GM12878 (cell line): ENCODE measurements around the gene SEMA4C. TPM values are rescaled to one million over a fixed set of nuclear protein-coding genes. Genes with fewer than 3 reads are reported as not detected.

Source experiments
- ATAC-seq: fragments of 200-7000 bp; cut with Tn5 transposase; 3 replicates; pipeline ENCODE4 v1.9.1; 2020; ENCODE audit warnings: mild to moderate bottlenecking, moderate library complexity
- BruUV-seq: library from RNA; stranded (reverse); fragments of 400-500 nt; replicated peaks from 2 replicates; lab custom pipeline; 2021; lab: Mats Ljungman, UMichigan
- CTCF ChIA-PET: fragments of 300-600 bp; sonication (Branson Sonifier 250); formaldehyde crosslinking; extraction: SDS; loops from one replicate; lab custom pipeline; 2021; ENCODE audit warnings: inconsistent platforms; lab: Yijun Ruan, JAX
- POLR2A ChIA-PET: fragments of 350-600 bp; formaldehyde crosslinking; extraction: SDS; loops from one replicate; lab custom pipeline; 2021; ENCODE audit warnings: inconsistent platforms; lab: Charles Lee
- RAD21 ChIA-PET: fragments of 300-600 bp; sonication (Branson Sonifier 250); formaldehyde crosslinking; loops from one replicate; lab custom pipeline; 2023; ENCODE audit warnings: antibody characterized with exemption; ENCODE audit not compliant: unreplicated experiment; lab: Charles Lee
- SMC1A ChIA-PET: fragments of 300-600 bp; sonication (Branson Sonifier 250); formaldehyde crosslinking; loops from one replicate; lab custom pipeline; 2023; ENCODE audit not compliant: unreplicated experiment, uncharacterized antibody; lab: Charles Lee
- DNase-seq: peaks from one replicate; pipeline ENCODE4 v3.0.0-alpha.2; 2011; ENCODE audit warnings: low read depth, low spot score
- FAIRE-seq: peaks from 3 replicates; lab custom pipeline; 2011; peaks lifted over from hg19 to GRCh38; lab: Jason Lieb, UNC
- H2AFZ ChIP-seq: 2 replicates; pipeline ENCODE4 v1.6.0; 2011; ENCODE audit warnings: low read depth, low read length, control low read depth; ENCODE audit not compliant: control insufficient read depth
- H3K27ac ChIP-seq: 2 replicates; pipeline ENCODE4 v1.5.1; 2011; ENCODE audit warnings: control low read depth; ENCODE audit not compliant: control insufficient read depth, insufficient read depth
- H3K27me3 ChIP-seq, 2 experiments: replicated peaks in 1 of 2; 2 replicates each; pipeline versions ENCODE4 v1.6.0 to v1.6.1; 2011; ENCODE audit warnings: low read length in 1 of 2; ENCODE audit not compliant: control insufficient read depth in 2 of 2, insufficient read depth in 2 of 2
- H3K36me3 ChIP-seq, 2 experiments: 2 replicates each; pipeline ENCODE4 v1.5.1; 2011; ENCODE audit warnings: low read length in 1 of 2; ENCODE audit not compliant: control insufficient read depth in 2 of 2, insufficient read depth in 2 of 2
- H3K4me1 ChIP-seq: 2 replicates; pipeline ENCODE4 v1.6.1; 2011; ENCODE audit warnings: mild to moderate bottlenecking, low read length, moderate library complexity, mixed read lengths; ENCODE audit not compliant: control insufficient read depth, insufficient read depth
- H3K4me2 ChIP-seq: 2 replicates; pipeline ENCODE4 v1.6.0; 2011; ENCODE audit warnings: control low read depth; ENCODE audit not compliant: control insufficient read depth, insufficient read depth
- H3K4me3 ChIP-seq: fragments of 200-600 bp; sonication (generic); 2 replicates; pipeline ENCODE4 v1.5.1; 2016
- H3K79me2 ChIP-seq: 2 replicates; pipeline ENCODE4 v1.6.0; 2011; ENCODE audit warnings: low read length; ENCODE audit not compliant: control insufficient read depth, insufficient read depth
- H3K9ac ChIP-seq: 2 replicates; pipeline ENCODE4 v1.8.0; 2011; ENCODE audit warnings: low read length, control low read depth, mixed read lengths; ENCODE audit not compliant: control insufficient read depth, insufficient read depth
- H3K9me3 ChIP-seq: replicated peaks from 3 replicates; pipeline ENCODE4 v1.5.1; 2011; ENCODE audit warnings: mild to moderate bottlenecking, low read length; ENCODE audit not compliant: control insufficient read depth, insufficient read depth
- H4K20me1 ChIP-seq: 2 replicates; pipeline ENCODE4 v1.6.0; 2011; ENCODE audit not compliant: control insufficient read depth, insufficient read depth
- MEF2B ChIP-seq: fragments of 450-650 bp; IDR thresholded peaks from 2 replicates; pipeline ENCODE4 v1.6.1; 2018; ENCODE audit warnings: mild to moderate bottlenecking, moderate library complexity; ENCODE audit not compliant: partially characterized antibody, poor library complexity, severe bottlenecking
- RUNX3 ChIP-seq: IDR thresholded peaks from 2 replicates; pipeline ENCODE4 v1.6.1; 2012; ENCODE audit warnings: low read length, inconsistent platforms
- TCF3 ChIP-seq: IDR thresholded peaks from 2 replicates; pipeline ENCODE4 v1.6.1; 2012; ENCODE audit warnings: low read depth, mild to moderate bottlenecking, low read length, borderline replicate concordance; ENCODE audit not compliant: insufficient read depth
- WGBS: methylation state at CpG from one replicate; pipeline ENCODE4 v1.1.6; 2016; ENCODE audit warnings: low lambda C conversion rate; ENCODE audit not compliant: insufficient replicate concordance, insufficient coverage; ENCODE audit errors: missing lambda C conversion rate; 5-methylcytosine and 5-hydroxymethylcytosine counted together
- in situ Hi-C: fragments of 300-500 bp; cut with MboI; formaldehyde crosslinking; loops from 9 replicates; pipeline ENCODE4 v1.14.3; 2018; ENCODE audit warnings: mixed read lengths
- intact Hi-C: fragments of 100-400 bp; cut with micrococcal nuclease; formaldehyde crosslinking; loops from one replicate; pipeline ENCODE4 v1.14.2; 2022; ENCODE audit not compliant: unreplicated experiment
- polyA plus RNA-seq, 11 experiments: library from polyadenylated mRNA; depleted of rRNA in 4 of 11; unstranded in 6 of 11; stranded (reverse) in 5 of 11; fragments of >200 nt; fragmentation: Nextera tagmentation in 4 of 11; fragmentation: Illumina TruSeq in 1 of 11; extraction: Ambion mirVana in 4 of 11; extraction: Trizol in 1 of 11; gene quantifications; 1 replicate in 1 of 11; 2 replicates in 10 of 11; pipeline versions ENCODE4 v1.2.1 to v1.2.3, GENCODE V29; 2011 to 2016; ENCODE audit warnings: inconsistent platforms in 2 of 11, missing spikeins in 2 of 11, low read depth in 1 of 11
- total RNA-seq, 4 experiments: library from RNA; depleted of rRNA in 3 of 4; stranded (reverse); fragments of >200 nt in 3 of 4; fragmentation: Illumina TruSeq in 1 of 4; extraction: Trizol in 1 of 4; gene quantifications; 2 replicates each; pipeline versions ENCODE4 v1.2.1 to v1.2.3, GENCODE V29; 2013 to 2021
- TF ChIP-seq, protein P1 (sequence below): IDR thresholded peaks from 2 replicates; pipeline ENCODE4 v1.6.1; 2012; ENCODE audit warnings: low read depth, low read length, improper control_type of control experiment
- TF ChIP-seq, protein P2 (sequence below): fragments of 450-650 bp; IDR thresholded peaks from 2 replicates; pipeline ENCODE4 v1.6.1; 2014; ENCODE audit warnings: mild to moderate bottlenecking

SEMA4C gene
- total and polyA plus RNA-seq, 10 of the 15 experiments (the other 5 are each of a cell fraction or from before 2014, with no cell fraction given), result 0.06 to 21.6 (median 6.8) TPM

DNA sequence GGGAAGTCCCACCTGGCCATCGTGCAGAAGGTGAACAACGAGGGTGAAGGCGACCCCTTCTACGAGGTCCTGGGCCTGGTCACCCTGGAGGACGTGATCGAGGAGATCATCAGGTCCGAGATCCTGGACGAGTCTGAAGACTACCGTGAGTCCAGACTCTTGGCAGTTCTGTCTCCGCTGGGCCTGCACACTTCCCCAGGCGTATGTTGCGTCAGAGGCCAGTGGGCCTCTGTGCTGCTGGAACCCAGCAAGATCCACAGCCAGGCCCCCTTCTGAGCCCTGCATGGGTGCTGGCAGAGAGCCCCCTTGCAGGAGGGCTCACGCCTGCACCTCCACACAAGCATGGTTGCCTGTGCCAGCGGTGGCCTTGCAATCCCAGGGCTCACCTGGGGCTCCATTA, 44.8 kb downstream of the SEMA4C start:
- Histone ChIP-seq H3K36me3 (peaks cover 7 to 13% of the 10 kb centered on the region in 2 experiments; a peak in 3 of 4 replicates), H3K4me2 (no peak overlapping the region), H3K9ac (no peak overlapping the region), H3K27ac (no peak overlapping the region), H3K27me3 (no peaks in the 10 kb centered on the region), H4K20me1 (0 out of 2 replicates have a peak, but pooled peaks cover 3% of the 10 kb centered on the region), H3K4me1 (no peaks in the 10 kb centered on the region), H3K79me2 (peaks cover 4% of the 10 kb centered on the region), H3K9me3 (no peaks in the 10 kb centered on the region), H2AFZ (no peak overlapping the region), H3K4me3 (no peak overlapping the region)
- SMC1A ChIA-PET, result no interaction called here
- FAIRE-seq (no peak), DNase-seq (no peak), ATAC-seq (no peak)
- 96% methylated on average over 14 of the region's 14 CpGs for WGBS
- RAD21 ChIA-PET, result no interaction called here
- no TSS peak for BruUV-seq
- POLR2A ChIA-PET, result no interaction called here
- intact Hi-C loops (no loop called here), in situ Hi-C loops (no loop called here)
- CTCF ChIA-PET, result no interaction called here
- TF ChIP-seq, protein P1, sequence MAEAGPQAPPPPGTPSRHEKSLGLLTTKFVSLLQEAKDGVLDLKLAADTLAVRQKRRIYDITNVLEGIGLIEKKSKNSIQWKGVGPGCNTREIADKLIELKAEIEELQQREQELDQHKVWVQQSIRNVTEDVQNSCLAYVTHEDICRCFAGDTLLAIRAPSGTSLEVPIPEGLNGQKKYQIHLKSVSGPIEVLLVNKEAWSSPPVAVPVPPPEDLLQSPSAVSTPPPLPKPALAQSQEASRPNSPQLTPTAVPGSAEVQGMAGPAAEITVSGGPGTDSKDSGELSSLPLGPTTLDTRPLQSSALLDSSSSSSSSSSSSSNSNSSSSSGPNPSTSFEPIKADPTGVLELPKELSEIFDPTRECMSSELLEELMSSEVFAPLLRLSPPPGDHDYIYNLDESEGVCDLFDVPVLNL, result no peak
- TF ChIP-seq, protein P2, sequence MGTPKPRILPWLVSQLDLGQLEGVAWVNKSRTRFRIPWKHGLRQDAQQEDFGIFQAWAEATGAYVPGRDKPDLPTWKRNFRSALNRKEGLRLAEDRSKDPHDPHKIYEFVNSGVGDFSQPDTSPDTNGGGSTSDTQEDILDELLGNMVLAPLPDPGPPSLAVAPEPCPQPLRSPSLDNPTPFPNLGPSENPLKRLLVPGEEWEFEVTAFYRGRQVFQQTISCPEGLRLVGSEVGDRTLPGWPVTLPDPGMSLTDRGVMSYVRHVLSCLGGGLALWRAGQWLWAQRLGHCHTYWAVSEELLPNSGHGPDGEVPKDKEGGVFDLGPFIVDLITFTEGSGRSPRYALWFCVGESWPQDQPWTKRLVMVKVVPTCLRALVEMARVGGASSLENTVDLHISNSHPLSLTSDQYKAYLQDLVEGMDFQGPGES, result no peak
- TF ChIP-seq TCF3 (no peak), MEF2B (no peak), RUNX3 (no peak)
